HEK293 (cell line): ENCODE measurements around the gene LRRN2.

ENCODE experiments used
- CTCF ChIA-PET: fragments of 350-600 bp; formaldehyde crosslinking; extraction: SDS; loops from one replicate; lab custom pipeline; 2021; ENCODE audit warnings: antibody characterized with exemption; lab: Yijun Ruan, JAX
- POLR2A ChIA-PET: fragments of 300-600 bp; formaldehyde crosslinking; extraction: SDS; loops from one replicate; lab custom pipeline; 2020; ENCODE audit warnings: antibody characterized with exemption, inconsistent platforms; lab: Yijun Ruan, JAX
- H3K27ac ChIP-seq: fragments of 200-500 bp; sonication (Bioruptor generic); 2 replicates; pipeline ENCODE4 v1.5.1; 2014; ENCODE audit warnings: low read depth, low read length, control low read depth, inconsistent platforms; ENCODE audit errors: extremely low read depth
- H3K36me3 ChIP-seq, 2 experiments: fragments of 200-500 bp in 1 of 2; sonication (Bioruptor generic) in 1 of 2; 1 replicate in 1 of 2; 2 replicates in 1 of 2; pipeline ENCODE4 v1.5.1; 2014 to 2017; ENCODE audit warnings: inconsistent platforms in 2 of 2, low read length in 2 of 2; ENCODE audit not compliant: control insufficient read depth in 2 of 2, insufficient read depth in 1 of 2
- H3K4me1 ChIP-seq: fragments of 200-500 bp; sonication (Bioruptor generic); 2 replicates; pipeline ENCODE4 v1.5.1; 2014; ENCODE audit warnings: mild to moderate bottlenecking, low read length, inconsistent platforms; ENCODE audit not compliant: control insufficient read depth, insufficient read depth
- H3K4me3 ChIP-seq: 2 replicates; pipeline ENCODE4 v1.5.1; 2011; ENCODE audit warnings: low read depth, mild to moderate bottlenecking, control low read depth, low read length, moderate library complexity
- H3K9me3 ChIP-seq: fragments of 200-500 bp; sonication (Bioruptor generic); 2 replicates; pipeline ENCODE4 v1.5.1; 2014; ENCODE audit warnings: low read depth, low read length, inconsistent platforms; ENCODE audit not compliant: control insufficient read depth, insufficient read depth
- HIC1 ChIP-seq: fragments of 450-650 bp; formaldehyde crosslinking; IDR thresholded peaks from 2 replicates; pipeline ENCODE4 v1.5.1; 2016; ENCODE audit warnings: missing biosample characterization, missing genetic modification characterization
- KLF16 ChIP-seq: fragments of 450-650 bp; formaldehyde crosslinking; IDR thresholded peaks from 2 replicates; pipeline ENCODE4 v1.5.1; 2017; ENCODE audit warnings: missing biosample characterization, missing genetic modification characterization
- PATZ1 ChIP-seq: fragments of 450-650 bp; formaldehyde crosslinking; IDR thresholded peaks from 2 replicates; pipeline ENCODE4 v1.5.1; 2016; ENCODE audit warnings: missing biosample characterization, missing genetic modification characterization
- ZBTB49 ChIP-seq: fragments of 450-650 bp; formaldehyde crosslinking; IDR thresholded peaks from 2 replicates; pipeline ENCODE4 v1.5.1; 2016; ENCODE audit warnings: missing biosample characterization, missing genetic modification characterization, low read depth
- ZNF10 ChIP-seq: fragments of 450-650 bp; formaldehyde crosslinking; IDR thresholded peaks from 2 replicates; pipeline ENCODE4 v1.5.1; 2017; ENCODE audit warnings: missing biosample characterization, missing genetic modification characterization
- ZNF175 ChIP-seq: fragments of 450-650 bp; formaldehyde crosslinking; IDR thresholded peaks from 2 replicates; pipeline ENCODE4 v1.5.1; 2016; ENCODE audit warnings: missing biosample characterization, missing genetic modification characterization
- ZNF311 ChIP-seq: fragments of 450-650 bp; formaldehyde crosslinking; IDR thresholded peaks from 2 replicates; pipeline ENCODE4 v1.5.1; 2017; ENCODE audit warnings: missing biosample characterization, missing genetic modification characterization, borderline replicate concordance
- ZNF362 ChIP-seq: fragments of 450-650 bp; formaldehyde crosslinking; IDR thresholded peaks from 2 replicates; pipeline ENCODE4 v1.5.1; 2016; ENCODE audit warnings: missing biosample characterization, missing genetic modification characterization
- ZNF549 ChIP-seq: fragments of 450-650 bp; IDR thresholded peaks from 2 replicates; pipeline ENCODE4 v1.5.1; 2018; ENCODE audit warnings: missing biosample characterization, missing genetic modification characterization, mild to moderate bottlenecking, inconsistent platforms, moderate library complexity
- ZNF555 ChIP-seq: fragments of 450-650 bp; formaldehyde crosslinking; conservative IDR thresholded peaks from 2 replicates; pipeline ENCODE4 v1.5.1; 2017; ENCODE audit warnings: missing biosample characterization, mild to moderate bottlenecking, missing genetic modification characterization, inconsistent platforms
- ZNF596 ChIP-seq: fragments of 450-650 bp; IDR thresholded peaks from 2 replicates; pipeline ENCODE4 v1.5.0; 2018; ENCODE audit warnings: missing biosample characterization, mild to moderate bottlenecking, missing genetic modification characterization, moderate library complexity
- ZNF776 ChIP-seq: fragments of 450-650 bp; formaldehyde crosslinking; IDR thresholded peaks from 2 replicates; pipeline ENCODE4 v1.5.0; 2017; ENCODE audit warnings: missing biosample characterization, missing genetic modification characterization, borderline replicate concordance
- ZNF837 ChIP-seq: fragments of 450-650 bp; formaldehyde crosslinking; IDR thresholded peaks from 2 replicates; pipeline ENCODE4 v1.5.1; 2016; ENCODE audit warnings: missing biosample characterization, missing genetic modification characterization
- ZSCAN4 ChIP-seq: fragments of 450-650 bp; formaldehyde crosslinking; IDR thresholded peaks from 2 replicates; pipeline ENCODE4 v1.5.1; 2017; ENCODE audit warnings: missing biosample characterization, missing genetic modification characterization

LRRN2 gene

GRCh38 chr1:204663644-204664383, 21.7 kb downstream of the LRRN2 start (continued):
- no peak for TF ChIP-seq KLF16
- TF ChIP-seq HIC1 (tag by site-specific recombination) = no peak
- no peak for TF ChIP-seq ZNF776 (tag by site-specific recombination)
- no peak for TF ChIP-seq ZNF555 (tag by site-specific recombination)
- no peak for TF ChIP-seq PATZ1 (tag by site-specific recombination)
- TF ChIP-seq ZBTB49 = no peak
- TF ChIP-seq ZNF175 (tag by site-specific recombination) = no peak
- TF ChIP-seq ZNF837 (tag by site-specific recombination) = no peak

GRCh38 chr1:204662530-204662929, 23.0 kb downstream of the LRRN2 start:
- POLR2A ChIA-PET = no interaction called here
- no peak overlapping the region for H3K27ac ChIP-seq
- no peaks in the 10 kb centered on the region for H3K4me1 ChIP-seq
- no peaks in the 10 kb centered on the region for H3K36me3 ChIP-seq
- H3K9me3 ChIP-seq = no peaks in the 10 kb centered on the region
- CTCF ChIA-PET = interaction anchor here (0.6 to 0.9 kb wide), 4 partner anchors 105 to 399 kb away, joined by 3 to 4 read pairs (median 3); no protein-coding TSS in a partner anchor
- no peak for TF ChIP-seq ZNF311 (tag by site-specific recombination)
- TF ChIP-seq ZNF362 (tag by site-specific recombination) = no peak
- TF ChIP-seq ZNF776 (tag by site-specific recombination) = no peak
- TF ChIP-seq ZNF549 = no peak
- no peak for TF ChIP-seq ZNF10 (tag by site-specific recombination)
- H3K4me3 ChIP-seq = no peak overlapping the region

GRCh38 chr1:204660509-204660908, 25.0 kb downstream of the LRRN2 start:
- POLR2A ChIA-PET = no interaction called here
- CTCF ChIA-PET = interaction anchor here (1.0 kb wide), 1 partner anchor 38 kb away, joined by 4 read pairs; no protein-coding TSS in a partner anchor
- H3K4me3 ChIP-seq = no peak overlapping the region
- H3K27ac ChIP-seq = no peak overlapping the region
- TF ChIP-seq ZSCAN4 (peak; percentile 54; the same call in 1 of the 2 replicates), ZNF596 (tag by site-specific recombination) (no peak)
- H3K9me3 ChIP-seq = no peaks in the 10 kb centered on the region
- no peaks in the 10 kb centered on the region for H3K36me3 ChIP-seq
- no peaks in the 10 kb centered on the region for H3K4me1 ChIP-seq
